Activated CD4-positive, alpha-beta T cell treated with anti-CD3 and anti-CD28 coated beads, Interleukin-2, amount 50 U/mL, for 24 hours (primary cell): ENCODE results near the gene RUNX2.

Experiments used
- DNase-seq, 2 donors: peaks; one replicate each; pipeline ENCODE4 v3.0.0-alpha.2; 2020; ENCODE audit warnings: low read depth in 1 of 2, low spot score in 1 of 2

Gene RUNX2

DNA sequence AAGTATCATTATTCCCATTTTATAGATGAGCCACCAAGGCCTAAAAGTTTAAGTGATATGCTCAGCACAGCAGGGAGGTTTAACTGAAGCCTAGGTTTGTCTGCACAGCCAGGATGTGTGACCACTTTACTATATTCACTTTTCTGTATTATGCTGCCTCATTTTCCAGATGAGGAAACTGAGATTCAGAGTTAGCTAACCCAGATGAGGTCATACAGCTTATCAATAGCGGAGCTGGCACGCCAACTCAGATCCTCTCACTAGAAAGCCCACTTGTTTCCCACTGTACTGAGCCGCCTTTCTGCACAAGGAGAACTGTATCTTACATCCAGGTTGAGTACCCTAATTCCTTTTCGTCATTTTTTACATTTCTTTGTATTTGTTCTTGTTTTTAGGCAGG lies 181.3 kb downstream of the RUNX2 start:
- no peak for DNase-seq

DNA sequence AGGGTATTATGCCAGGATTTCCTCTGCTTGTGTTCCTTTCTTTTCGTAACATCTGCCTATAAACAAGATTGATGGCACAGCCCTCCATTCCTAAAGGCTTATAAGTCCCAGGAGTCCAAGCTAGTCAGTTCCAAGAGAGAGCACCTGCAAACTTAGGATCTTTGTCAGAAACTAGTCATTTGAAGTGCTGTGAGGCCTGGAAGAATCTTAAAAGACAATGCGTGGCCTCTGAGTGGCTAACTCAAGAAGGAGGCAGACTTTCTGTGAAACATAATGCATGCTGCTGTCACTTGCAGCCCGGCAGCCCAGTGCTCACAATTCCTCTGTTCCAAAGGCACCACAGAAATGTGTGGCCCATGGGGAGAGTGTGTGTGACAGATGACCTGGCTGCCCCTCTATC lies 184.6 kb downstream of the RUNX2 start:
- no peak for DNase-seq

DNA sequence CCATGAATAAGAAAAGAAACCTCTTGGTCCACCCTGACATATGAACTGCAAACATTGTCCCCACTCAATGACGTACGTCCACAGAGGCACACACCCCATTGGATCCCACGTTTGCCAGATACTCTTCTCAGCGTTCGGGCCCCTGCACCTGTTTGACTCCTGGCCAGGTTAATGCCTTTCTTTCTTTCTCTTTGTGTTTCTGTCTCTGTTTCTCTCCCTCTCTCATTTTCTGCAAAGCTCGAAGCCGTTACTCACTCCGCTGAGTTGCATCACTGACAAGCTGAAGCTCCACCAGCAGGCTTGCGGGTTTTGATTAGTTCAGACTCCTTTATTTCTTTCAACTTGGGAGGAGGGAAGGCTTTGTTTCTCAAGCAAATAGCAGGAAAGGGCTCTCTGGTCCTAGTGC lies 185.1 kb downstream of the RUNX2 start:
- DNase-seq, result no peak

DNA sequence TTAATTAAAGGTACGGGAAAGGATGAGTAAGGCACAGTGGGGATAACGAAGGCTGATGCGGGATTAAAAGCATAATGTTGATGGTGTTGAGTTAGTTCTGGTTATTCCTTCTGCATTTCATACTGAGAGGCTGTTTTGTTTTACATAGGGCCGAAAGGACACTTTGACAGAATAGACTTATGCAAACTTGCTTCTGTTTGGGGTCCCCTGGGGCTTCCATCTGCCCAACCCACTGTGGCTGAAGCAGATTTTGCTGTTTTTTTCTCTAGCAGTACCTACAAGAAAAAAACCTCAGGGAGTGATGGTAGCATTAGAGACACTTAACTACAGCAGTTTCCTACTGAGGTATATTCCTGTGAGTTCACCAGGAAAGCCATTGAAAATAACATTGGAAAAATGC lies 185.7 kb downstream of the RUNX2 start:
- no peak for DNase-seq

DNA sequence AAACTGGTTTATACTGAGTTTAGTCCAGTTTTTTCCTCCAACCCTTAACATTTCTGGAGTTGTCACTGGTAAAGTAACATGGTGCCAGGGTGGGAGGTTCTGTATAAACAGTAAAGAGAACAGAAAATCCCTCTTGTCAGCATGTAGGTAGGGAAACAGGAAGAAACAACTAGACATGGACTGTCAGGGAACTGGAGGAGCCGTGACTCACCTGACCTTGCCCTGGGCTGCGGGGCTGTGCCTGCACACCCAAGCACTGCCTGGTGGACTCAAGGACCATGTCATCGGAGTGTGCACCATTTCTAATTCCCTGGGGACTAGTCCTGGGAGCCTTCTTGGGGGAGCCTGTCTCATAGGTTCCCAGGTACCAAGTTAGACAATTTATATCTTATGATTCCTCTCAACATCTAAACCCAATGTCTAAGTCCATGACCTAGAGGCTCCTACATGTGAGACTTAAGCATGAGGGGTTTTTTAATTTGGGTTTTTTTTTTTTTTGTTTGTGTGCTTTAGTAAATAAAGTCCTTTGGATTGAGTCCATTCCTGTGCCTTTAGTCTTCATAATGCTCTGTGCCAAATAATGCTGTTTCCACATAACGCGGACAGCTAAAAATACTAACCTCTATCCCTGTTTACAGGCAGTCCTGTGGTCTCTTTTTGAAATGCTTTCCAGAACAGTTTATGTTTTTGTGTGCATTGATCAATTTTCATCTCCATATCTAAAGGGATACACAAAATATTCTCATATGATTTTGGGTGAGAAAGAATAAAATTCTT lies 186.5 kb downstream of the RUNX2 start:
- no peak for DNase-seq

DNA sequence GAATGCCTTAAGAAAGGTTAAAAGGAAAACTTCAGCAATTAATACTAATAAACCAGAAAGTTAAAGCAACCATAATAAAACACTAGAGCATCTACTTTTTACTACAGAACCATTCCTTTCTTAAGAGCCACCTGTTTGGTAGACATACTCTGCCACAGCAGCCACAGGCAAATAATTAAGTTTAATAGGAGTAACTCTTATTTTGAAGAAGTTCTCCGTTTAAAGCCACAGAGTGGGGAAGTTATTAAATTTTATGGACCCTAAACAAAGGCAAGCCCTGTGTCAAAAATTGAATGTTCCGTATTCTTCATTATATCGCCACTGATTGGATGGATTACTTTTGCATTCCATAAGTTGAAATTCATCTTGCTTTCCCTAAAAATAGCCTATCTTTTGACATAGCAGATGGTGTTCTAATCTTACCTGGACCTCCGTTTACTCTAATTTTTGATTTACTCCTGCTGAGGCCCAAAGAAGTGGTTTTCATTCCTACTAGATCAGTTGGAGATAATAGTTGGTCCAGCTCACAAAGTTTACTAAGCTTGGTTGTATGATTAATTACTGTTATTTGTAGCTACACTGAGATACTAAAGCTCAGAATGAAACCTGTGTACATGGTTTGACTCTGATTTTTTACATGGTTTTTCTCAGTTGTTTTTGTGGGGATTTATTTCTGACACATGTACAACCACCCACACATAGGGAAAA lies 190.0 kb downstream of the RUNX2 start:
- no peak for DNase-seq

DNA sequence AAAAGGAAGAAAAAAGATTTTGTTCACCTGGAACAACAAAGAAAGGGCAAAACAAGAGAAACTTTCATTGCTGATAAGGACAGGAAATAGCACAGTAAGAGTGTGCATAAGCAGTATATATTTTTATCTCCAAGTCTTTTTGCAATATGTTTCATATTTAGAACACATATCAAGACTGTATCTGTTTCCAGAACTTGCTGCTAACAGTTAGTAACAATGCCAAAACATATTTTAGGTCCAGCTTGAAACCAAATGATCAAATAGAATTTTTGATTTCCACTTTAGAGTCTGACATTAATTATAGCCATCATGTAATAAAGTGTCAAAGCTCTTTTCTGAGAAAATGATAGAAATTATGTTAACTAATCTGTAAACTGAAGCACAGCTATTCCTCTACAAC lies 193.1 kb downstream of the RUNX2 start:
- no peak for DNase-seq

DNA sequence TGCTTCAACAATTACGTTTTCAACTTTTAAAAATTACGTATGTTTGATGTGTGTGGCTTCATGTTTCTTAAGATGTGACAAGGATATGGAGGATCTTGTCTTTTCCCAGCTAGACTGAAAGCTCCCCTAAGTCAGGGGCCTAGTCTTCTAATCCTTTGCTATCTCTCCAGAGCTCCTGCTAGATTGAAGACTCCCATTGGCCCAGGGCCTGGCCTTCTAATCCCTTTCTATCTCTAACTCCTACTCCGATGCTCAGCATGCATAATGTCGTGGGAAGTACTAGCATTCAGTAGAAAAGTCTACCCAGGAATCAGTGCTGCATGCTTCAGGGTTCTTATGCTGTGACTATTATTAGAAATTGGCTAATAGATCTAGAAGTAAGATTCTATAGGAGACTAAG lies 194.4 kb downstream of the RUNX2 start:
- no peak for DNase-seq

DNA sequence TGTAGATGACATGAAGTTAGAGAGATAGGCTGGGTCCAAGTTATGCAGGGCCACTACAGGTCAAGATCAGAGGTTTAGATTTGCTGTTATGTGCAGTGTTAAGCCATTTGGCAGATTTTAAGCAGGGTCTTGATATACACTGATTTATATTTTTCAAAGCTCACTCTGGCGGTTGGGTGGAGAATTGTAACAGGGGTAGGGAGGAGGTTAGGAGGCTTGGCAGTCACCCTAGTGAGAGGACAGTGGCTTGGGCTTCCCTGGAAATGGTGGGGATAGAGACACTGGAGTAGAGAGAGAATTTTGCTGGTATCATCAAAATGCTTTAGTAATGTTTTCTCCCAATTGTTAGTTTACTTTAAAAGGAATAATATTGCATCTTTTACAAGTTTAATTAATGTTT lies 199.1 kb downstream of the RUNX2 start:
- no peak for DNase-seq

DNA sequence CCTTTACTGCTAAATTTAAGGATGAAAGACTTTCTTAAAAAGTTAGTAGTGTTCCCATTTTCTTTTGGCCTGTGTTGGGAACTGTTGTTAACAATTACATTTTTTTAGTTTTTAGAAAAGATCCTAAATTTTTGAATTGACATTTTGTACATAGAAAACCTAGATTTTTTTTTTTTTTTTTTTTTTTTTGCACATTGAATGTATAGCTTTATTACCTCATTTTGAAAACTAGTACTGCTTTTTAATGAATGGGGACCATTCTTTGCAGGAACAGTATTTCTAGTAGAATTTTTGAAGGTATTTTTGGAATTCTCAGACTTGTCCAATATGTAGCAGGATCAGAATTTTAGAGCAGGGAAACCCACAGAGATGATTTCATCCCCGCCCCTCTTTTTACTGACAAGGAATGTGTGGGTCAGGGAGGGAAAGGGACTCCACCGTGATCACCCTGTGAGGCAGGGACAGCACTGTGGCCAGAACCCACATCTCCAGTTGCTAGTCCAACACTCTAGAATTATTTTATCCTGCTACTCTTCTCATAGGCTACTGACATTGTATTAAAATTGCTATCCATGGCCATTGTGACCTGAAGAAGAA lies 204.0 kb downstream of the RUNX2 start:
- DNase-seq, result no peak

DNA sequence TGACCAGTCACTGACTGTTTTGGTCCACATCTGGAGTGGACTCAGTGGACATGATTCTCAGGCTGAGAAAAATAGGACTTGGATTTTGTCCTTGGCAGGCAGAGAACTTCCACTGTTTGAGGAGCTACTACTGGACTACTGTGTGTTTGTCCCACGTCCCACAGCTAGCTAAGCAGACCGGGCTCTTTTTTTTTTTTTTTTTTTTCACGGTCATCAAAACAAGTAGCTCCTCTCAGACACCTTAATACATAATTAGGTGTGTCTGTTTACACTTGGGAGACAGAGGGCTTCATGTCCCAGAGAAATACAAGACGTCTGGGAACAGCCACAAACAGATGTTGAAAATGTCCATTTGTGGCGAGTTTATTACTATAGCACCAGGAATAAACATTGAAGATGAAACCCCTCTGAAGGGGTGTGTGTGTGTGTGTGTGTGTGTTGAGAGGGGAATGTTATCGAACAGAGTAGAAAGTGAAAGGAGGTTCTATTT lies 204.6 kb downstream of the RUNX2 start:
- no peak for DNase-seq

DNA sequence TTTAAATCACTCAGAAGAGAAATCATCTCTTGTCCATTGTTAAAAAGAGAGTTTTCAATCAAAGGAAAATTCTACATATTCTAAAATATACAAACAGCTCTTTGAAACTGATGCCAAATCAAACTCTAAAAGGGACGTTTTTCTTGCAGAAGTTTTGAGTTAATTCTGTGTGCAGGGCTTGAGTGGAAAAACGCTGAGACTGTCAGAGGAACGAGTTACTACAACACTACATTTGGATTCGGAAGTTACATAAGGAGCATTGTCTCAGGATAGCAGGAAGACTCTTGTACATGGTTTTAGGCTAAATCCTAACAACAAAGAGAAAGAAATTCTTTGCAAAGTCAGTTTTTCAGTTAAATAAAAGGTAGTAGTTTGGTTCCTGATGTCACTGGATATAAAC lies 205.3 kb downstream of the RUNX2 start:
- no peak for DNase-seq

DNA sequence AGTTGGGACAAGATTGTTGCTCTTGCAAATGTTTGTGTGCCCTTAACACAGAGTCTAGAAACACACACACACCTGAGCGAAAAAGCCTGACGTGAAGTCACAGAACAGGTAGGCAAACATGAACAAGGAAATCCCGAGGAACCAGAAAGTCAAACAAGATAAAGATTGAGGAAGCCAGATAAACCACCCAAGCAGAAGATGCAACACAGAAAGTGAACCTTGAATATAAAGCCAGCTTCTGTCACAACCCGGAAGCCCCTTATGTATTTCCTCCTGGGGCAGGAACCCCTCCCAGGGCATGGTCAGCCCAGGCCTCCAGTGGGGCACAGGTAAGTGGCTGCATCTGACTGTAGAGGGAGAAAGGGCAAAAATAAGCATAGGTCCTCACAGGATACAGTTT lies 207.8 kb downstream of the RUNX2 start:
- DNase-seq, result no peak

DNA sequence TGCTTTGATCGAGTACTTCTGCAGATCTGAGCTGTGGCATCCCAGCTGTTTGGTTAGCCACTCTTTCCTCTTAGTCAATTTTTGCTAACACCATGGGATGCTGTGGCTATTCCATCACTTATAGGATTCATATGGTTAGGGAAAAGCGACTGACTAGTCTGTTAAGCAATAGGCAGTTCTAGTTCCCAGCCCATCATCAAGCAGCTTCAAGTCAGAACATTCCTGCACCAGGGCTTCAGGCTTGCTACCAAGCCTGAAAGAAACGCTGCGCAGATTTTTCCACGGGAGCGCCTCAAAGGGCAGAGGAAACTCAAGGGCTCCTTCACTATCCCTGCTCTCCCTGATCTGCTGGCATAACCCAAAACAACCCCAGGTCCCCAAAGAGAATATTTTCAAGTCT lies 209.4 kb downstream of the RUNX2 start:
- DNase-seq, result no peak

DNA sequence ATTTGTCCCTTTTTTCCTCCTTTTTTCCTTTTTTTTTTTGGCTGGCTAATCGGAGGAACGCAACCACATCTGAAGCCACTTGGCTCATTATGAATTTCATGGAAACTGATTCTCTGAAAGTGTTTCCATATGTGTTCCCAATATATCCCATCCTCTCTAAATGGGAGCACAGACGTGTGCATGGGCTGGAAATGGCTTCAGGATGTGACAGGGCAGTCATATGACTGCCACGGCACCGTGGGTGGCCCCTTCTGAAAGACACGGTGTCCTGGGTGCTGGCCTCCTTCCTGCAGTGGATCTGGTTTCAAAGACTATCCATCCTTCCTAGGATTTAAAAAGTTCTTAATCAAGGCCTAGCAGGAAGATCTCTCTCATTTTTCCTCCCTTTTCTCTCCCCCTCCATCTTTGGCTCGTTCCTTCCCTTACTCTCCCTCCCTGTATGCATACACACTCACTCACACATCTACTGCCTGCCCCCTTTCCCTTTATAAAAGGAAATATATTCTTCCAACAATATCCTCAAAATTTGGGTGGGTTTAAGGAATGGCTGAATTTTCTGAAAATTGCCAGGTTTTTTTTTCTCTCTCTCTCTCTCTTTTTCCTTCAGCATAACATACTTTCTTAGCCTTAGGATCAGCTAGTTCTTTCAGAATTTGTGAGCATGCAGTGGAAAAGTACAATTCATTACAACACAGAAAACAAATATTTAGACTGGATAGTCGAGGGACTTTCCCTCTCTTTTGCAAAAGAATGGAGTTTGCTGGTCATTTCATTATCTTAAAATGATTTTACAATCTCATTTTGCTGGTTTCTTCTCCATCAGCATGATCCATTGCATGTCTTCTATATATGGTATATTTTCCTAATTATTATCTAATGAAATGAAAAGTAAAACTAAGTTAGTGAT lies 210.8 kb downstream of the RUNX2 start:
- no peak for DNase-seq

DNA sequence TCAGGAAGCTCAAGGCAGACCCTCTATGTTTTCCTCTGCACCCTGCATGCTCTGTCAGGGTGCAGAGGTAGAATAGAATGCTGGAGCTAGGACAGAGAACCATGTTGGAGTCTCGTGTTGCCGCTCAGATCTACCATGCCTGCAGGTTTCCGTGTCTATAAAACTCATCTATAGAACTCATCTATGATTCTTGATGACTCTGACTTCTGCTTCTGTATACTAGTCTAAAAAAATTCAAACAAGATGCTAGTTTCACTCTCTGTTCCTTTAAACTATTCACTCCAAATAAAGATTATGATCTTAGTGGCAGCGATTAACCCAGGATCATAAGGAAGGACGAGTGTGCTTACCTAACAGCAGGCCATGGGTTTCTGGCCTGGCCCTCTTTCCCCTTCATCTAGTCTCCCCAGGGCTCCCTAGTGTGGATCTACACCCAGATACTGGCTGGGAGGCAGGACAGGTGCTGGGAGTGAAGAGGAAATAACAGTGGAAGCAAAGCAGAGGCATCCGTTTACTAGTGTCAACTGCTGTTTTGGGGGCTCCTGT lies 212.3 kb downstream of the RUNX2 start:
- no peak for DNase-seq

DNA sequence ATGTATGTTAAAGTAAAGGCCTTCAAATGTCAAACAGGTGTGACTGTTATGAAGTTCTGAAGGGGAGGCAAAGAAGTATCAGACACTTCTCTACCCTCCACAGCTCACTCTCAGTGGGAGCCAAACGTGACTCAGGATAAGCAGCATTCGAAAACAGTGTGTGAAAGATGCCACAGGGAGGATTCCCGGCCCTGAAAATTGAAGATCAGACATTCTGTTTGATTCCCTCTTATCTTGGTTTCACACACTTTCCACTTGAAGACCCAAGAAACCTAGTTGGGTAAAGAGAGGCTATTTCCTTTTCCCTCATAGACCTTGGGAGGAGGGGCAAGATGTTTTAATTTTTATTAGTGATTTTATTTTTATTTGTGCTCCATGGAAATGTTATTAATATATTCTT lies 213.8 kb downstream of the RUNX2 start:
- no peak for DNase-seq

DNA sequence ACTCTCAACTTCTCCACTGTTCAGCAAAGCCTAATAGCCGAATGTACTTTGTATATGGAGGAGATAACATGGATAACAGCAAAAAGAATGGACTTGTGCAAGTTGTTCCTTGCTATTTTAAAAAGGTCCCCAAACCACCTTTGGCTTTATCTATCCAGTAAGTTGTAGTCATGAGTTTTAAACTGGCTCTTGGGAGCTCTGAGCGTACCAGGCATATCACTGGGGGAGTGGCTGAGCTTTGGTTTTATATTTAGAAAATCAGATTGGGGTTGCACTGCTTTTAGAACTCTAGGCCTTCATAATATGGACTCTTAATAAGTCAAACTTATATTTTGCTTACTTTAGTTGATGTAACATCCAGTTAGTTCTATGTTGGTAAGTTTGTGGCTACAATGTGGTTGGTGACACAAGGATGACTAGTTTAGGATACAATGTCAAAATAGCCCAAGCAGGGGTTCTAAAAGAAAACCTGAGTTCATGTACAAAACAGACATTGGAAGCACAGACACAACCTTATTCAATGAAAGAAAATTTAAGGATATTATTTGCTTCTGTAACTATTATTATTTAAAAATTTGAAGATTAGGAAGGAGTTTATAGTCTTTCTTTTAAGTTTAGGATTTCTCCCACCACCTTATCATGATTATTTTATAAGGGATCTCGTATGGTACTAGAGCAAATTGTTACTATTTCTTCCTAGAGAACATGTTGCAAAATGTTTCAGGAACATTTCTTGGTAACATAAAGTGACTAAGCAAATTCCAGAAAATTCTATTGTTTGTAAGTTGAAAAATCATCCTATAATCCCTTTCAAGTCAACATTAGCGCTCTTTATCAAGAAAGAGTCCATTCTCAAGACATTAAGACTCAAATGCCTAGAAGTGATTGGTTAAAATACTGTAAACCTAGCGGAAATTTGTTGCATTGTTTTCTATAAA lies 215.4 kb downstream of the RUNX2 start:
- DNase-seq, result no peak

DNA sequence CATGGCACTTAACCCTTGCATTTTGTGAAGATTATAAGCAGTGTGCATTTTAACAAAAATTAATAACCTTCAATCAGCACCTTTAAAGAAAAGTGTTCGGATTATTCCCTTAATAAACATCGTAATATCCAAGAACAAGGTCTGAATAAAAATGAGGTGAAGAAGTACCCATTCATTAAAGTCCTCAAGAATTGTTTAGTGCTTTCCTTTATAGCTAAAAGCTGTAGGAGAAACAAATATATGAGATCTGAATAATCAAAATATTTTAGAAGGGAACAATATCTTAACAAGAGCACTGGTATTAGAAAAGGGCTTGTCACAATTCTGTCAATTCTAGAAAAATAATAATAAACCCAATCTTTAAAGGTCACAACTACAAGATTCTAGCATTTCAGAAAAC lies 217.3 kb downstream of the RUNX2 start:
- DNase-seq, result no peak
